Natural killer cell (primary cell): Measurements from ENCODE around the gene HDGFL2. TPM values are rescaled to one million over a fixed set of nuclear protein-coding genes. Genes with fewer than 3 reads are reported as not detected.

Source experiments
- ATAC-seq, 3 donors: fragments of 150-1000 bp in 2 of 3; fragments of 200-7000 bp in 1 of 3; cut with Tn5 transposase; 1 replicate in 1 of 3; 2 replicates in 2 of 3; pipeline ENCODE4 v1.10.0; 2021; ENCODE audit warnings: mild to moderate bottlenecking in 2 of 3, moderate library complexity in 2 of 3
- DNase-seq, 2 donors: peaks; one replicate each; pipeline versions ENCODE4 v3.0.0 to v3.0.0-alpha.2; 2013 to 2021; ENCODE audit warnings: mixed read lengths in 1 of 2
- H3K27ac ChIP-seq: one replicate; pipeline ENCODE4 v1.5.1; 2013; ENCODE audit warnings: mild to moderate bottlenecking, low read length
- H3K27me3 ChIP-seq: one replicate; pipeline ENCODE4 v1.6.1; 2013; ENCODE audit warnings: low read length; ENCODE audit not compliant: control insufficient read depth, insufficient read depth
- H3K36me3 ChIP-seq: one replicate; pipeline ENCODE4 v1.6.1; 2013; ENCODE audit warnings: low read length; ENCODE audit not compliant: control insufficient read depth, insufficient read depth
- H3K4me1 ChIP-seq: one replicate; pipeline ENCODE4 v1.6.1; 2013; ENCODE audit warnings: low read length; ENCODE audit not compliant: control insufficient read depth, insufficient read depth
- H3K4me3 ChIP-seq: one replicate; pipeline ENCODE4 v1.5.1; 2013; ENCODE audit warnings: low read length
- H3K9me3 ChIP-seq: one replicate; pipeline ENCODE4 v1.6.1; 2013; ENCODE audit warnings: low read length; ENCODE audit not compliant: control insufficient read depth, insufficient read depth
- H3K27ac Mint-ChIP-seq, 2 donors: one replicate each; pipeline ENCODE4 v1.8.0; 2022; ENCODE audit warnings: mild to moderate bottlenecking in 2 of 2, mixed read lengths in 2 of 2, moderate library complexity in 1 of 2
- H3K27me3 Mint-ChIP-seq, 2 donors: one replicate each; pipeline ENCODE4 v1.8.0; 2022; ENCODE audit warnings: low read depth in 2 of 2, mixed read lengths in 2 of 2
- H3K36me3 Mint-ChIP-seq: one replicate; pipeline ENCODE4 v1.8.0; 2022; ENCODE audit warnings: mixed read lengths
- H3K4me1 Mint-ChIP-seq, 2 donors: one replicate each; pipeline ENCODE4 v1.8.0; 2022; ENCODE audit warnings: mixed read lengths in 2 of 2
- H3K4me3 Mint-ChIP-seq: one replicate; pipeline ENCODE4 v1.8.0; 2022; ENCODE audit warnings: mild to moderate bottlenecking, moderate library complexity, mixed read lengths
- H3K9me3 Mint-ChIP-seq, 2 donors: one replicate each; pipeline ENCODE4 v1.8.0; 2022; ENCODE audit warnings: mixed read lengths in 2 of 2
- WGBS: methylation state at CpG from one replicate; pipeline ENCODE4 v1.1.7; 2013; ENCODE audit warnings: missing lambda C conversion rate; ENCODE audit not compliant: insufficient coverage; 5-methylcytosine and 5-hydroxymethylcytosine counted together
- intact Hi-C: fragments of 100-400 bp; cut with micrococcal nuclease; formaldehyde crosslinking; loops from one replicate; pipeline ENCODE4 v1.14.2; 2022
- total RNA-seq, 4 donors: library from RNA; stranded (reverse); fragments of 120-200 nt in 1 of 4; gene quantifications; one replicate each; pipeline versions ENCODE4 v1.2.3 to v1.2.4, GENCODE V29; 2013 to 2022
- TF ChIP-seq, protein P1 (sequence below): fragments of 200-600 bp; IDR thresholded peaks from one replicate; pipeline ENCODE4 v1.8.0; 2022; ENCODE audit warnings: antibody characterized with exemption

Gene HDGFL2
- total RNA-seq, 3 donors from 2014 or later (not counting 1 experiment from before 2014, with no cell fraction given), result 28.7 to 43.6 (median 29.8) TPM

DNA sequence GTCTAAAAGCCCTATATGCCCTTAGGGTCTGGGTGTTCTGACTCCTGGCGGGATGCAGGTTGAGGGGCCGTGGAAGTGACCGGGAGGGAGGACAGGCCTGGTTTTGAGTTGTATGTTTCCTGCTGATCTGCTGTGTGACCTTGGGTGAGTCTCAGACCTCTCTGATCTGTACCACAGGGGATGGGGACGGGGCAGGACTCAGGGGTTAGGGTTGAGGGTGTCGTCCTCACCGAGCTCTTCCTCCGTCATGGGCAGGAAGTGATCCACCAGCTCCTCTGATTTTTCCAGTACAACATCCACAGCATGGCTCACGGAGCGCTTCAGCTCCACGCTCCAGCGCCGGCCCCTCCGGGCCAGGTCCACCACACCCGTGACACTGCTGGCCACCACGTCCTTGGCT is 56.7 kb downstream of the HDGFL2 start:
- peaks cover 0 to 6% of the 10 kb centered on the region in 2 donors for H3K27me3 Mint-ChIP-seq
- no peak for ATAC-seq
- intact Hi-C loops, result loop anchor here (10.0 kb wide), 1 partner anchor 264 kb away; no protein-coding TSS in a partner anchor

GRCh38 chr19:4529924-4530522 is 57.9 kb downstream of the HDGFL2 start:
- Histone ChIP-seq H3K9me3 (no peaks in the 10 kb centered on the region), H3K36me3 (no peaks in the 10 kb centered on the region), H3K4me1 (peaks cover 4% of the 10 kb centered on the region), H3K4me3 (no peak overlapping the region), H3K27ac (no peak overlapping the region), H3K27me3 (no peaks in the 10 kb centered on the region)
- Mint-ChIP-seq H3K9me3 (no peaks in the 10 kb centered on the region), H3K36me3 (no peaks in the 10 kb centered on the region), H3K4me1 (no peaks in the 10 kb centered on the region), H3K4me3 (no peak overlapping the region), H3K27ac (no peak overlapping the region), H3K27me3 (peaks cover 0 to 6% of the 10 kb centered on the region in 2 donors)
- WGBS, result 80% methylated on average over 13 of the region's 14 CpGs
- DNase-seq (no peak), ATAC-seq (no peak)
- TF ChIP-seq, protein P1, sequence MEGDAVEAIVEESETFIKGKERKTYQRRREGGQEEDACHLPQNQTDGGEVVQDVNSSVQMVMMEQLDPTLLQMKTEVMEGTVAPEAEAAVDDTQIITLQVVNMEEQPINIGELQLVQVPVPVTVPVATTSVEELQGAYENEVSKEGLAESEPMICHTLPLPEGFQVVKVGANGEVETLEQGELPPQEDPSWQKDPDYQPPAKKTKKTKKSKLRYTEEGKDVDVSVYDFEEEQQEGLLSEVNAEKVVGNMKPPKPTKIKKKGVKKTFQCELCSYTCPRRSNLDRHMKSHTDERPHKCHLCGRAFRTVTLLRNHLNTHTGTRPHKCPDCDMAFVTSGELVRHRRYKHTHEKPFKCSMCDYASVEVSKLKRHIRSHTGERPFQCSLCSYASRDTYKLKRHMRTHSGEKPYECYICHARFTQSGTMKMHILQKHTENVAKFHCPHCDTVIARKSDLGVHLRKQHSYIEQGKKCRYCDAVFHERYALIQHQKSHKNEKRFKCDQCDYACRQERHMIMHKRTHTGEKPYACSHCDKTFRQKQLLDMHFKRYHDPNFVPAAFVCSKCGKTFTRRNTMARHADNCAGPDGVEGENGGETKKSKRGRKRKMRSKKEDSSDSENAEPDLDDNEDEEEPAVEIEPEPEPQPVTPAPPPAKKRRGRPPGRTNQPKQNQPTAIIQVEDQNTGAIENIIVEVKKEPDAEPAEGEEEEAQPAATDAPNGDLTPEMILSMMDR, result no peak
- intact Hi-C loops, result loop anchor here (10.0 kb wide), 1 partner anchor 265 kb away; no protein-coding TSS in a partner anchor

More for the DNA sequence above, 56.7 kb downstream of the HDGFL2 start:
- WGBS, result 88% methylated on average over 15 of the region's 15 CpGs
- H3K27ac Mint-ChIP-seq, result no peak overlapping the region
- TF ChIP-seq, protein P1, result no peak
- Histone ChIP-seq H3K27me3 (no peaks in the 10 kb centered on the region), H3K9me3 (no peaks in the 10 kb centered on the region), H3K4me1 (no peaks in the 10 kb centered on the region), H3K4me3 (no peak overlapping the region), H3K36me3 (no peaks in the 10 kb centered on the region), H3K27ac (no peak overlapping the region)
- no peak overlapping the region for H3K4me3 Mint-ChIP-seq
- H3K4me1 Mint-ChIP-seq, result no peaks in the 10 kb centered on the region
- DNase-seq, result no peak
- no peaks in the 10 kb centered on the region for H3K9me3 Mint-ChIP-seq
- H3K36me3 Mint-ChIP-seq, result no peaks in the 10 kb centered on the region

DNA sequence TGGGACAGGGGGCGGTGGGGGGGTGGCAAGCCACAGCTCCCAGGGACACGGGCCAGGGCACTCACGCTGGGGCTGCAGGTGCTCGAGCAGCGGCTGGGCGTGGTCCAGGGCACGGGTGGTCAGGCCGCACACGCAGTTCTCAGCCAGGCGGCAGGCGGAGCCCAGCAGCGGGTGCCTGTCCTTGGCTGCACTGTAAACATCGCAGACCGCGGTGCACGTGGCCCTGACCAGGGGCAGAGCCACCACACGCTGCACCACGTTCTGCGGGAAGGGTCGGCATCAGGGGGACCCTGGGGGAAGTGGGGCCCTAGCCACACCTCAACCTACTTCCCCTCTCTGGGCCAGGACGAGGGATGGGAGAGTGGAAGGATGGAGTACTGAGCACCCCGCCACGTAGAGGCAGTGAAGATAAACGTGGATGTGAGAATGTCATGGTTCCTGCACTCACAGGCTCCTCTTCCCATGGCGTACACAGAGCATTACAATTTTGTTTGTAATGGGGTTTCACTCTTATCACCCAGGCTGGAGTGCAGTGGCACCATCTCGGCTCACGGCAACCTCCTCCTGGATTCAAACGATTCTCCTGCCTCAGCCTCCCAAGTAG is 59.6 kb downstream of the HDGFL2 start:
- H3K27ac ChIP-seq, result no peak overlapping the region
- intact Hi-C loops, result no loop called here
- H3K27me3 ChIP-seq, result no peaks in the 10 kb centered on the region
- Mint-ChIP-seq H3K9me3 (no peaks in the 10 kb centered on the region), H3K27ac (no peak overlapping the region), H3K4me3 (no peak overlapping the region), H3K4me1 (no peaks in the 10 kb centered on the region), H3K36me3 (no peaks in the 10 kb centered on the region), H3K27me3 (peaks cover 0 to 11% of the 10 kb centered on the region in 2 donors)
- TF ChIP-seq, protein P1, result no peak
- ATAC-seq, result no peak
- DNase-seq, result no peak
- H3K4me1 ChIP-seq, result peaks cover 9% of the 10 kb centered on the region
- H3K9me3 ChIP-seq, result no peaks in the 10 kb centered on the region
- WGBS, result 46% methylated on average over 22 of the region's 28 CpGs
- H3K36me3 ChIP-seq, result no peaks in the 10 kb centered on the region
- no peak overlapping the region for H3K4me3 ChIP-seq
